ENCODE results near the gene CD300LD. TPM values are rescaled to one million over a fixed set of nuclear protein-coding genes. Genes with fewer than 3 reads are reported as not detected.
A peak's percentile ranks its signal among the peaks of the same experiment; 100 is the strongest.

The CD300LD gene
- total RNA-seq, 4 donors from 2014 or later, result not detected

- H3K36me3 ChIP-seq, result no peaks in the 10 kb centered on the region
- WGBS, result 76% methylated on average over 6 of the region's 6 CpGs
- intact Hi-C loops (cut with DNase I), result no loop called here
Observed at GRCh38 chr17:74595037-74595750, 3.1 kb upstream of the CD300LD start.

GRCh38 chr17:74591503-74591902, 580 bp downstream of the CD300LD start:
- no peaks in the 10 kb centered on the region for H3K4me1 ChIP-seq
- TF ChIP-seq POLR2A (IDR thresholded peaks at IDR 0.05; ENCODE audit: low read depth) (no peak), EP300 (IDR thresholded peaks at IDR 0.05) (no peak)
- intact Hi-C loops (cut with DNase I), result no loop called here
- no peaks in the 10 kb centered on the region for H3K36me3 ChIP-seq
- H3K9me3 ChIP-seq, result no peaks in the 10 kb centered on the region
- no peak overlapping the region for H3K4me3 ChIP-seq
- WGBS, result 81% methylated on average over 1 of the region's 1 CpG
- peaks cover 0 to 23% (median 0%) of the 10 kb centered on the region in 4 donors for H3K27me3 ChIP-seq
- no peak overlapping the region for H3K27ac ChIP-seq (replicated peaks in 1 of 4)
- no peak for DNase-seq (ENCODE audit: extremely low spot score)

More at GRCh38 chr17:74595037-74595750, 3.1 kb upstream of the CD300LD start:
- Histone ChIP-seq H3K9me3 (no peaks in the 10 kb centered on the region), H3K27me3 (peaks cover 0 to 44% (median 0%) of the 10 kb centered on the region in 4 donors), H3K4me3 (no peak overlapping the region), H3K4me1 (no peaks in the 10 kb centered on the region), H3K27ac (replicated peaks in 1 of 4) (no peak overlapping the region)
- TF ChIP-seq POLR2A (IDR thresholded peaks at IDR 0.05; ENCODE audit: low read depth) (no peak), POLR2AphosphoS5 (IDR thresholded peaks at IDR 0.05) (no peak), EP300 (IDR thresholded peaks at IDR 0.05) (no peak), CTCF (IDR thresholded peaks at IDR 0.05) (no peak)
- DNase-seq (ENCODE audit: extremely low spot score), result no peak

GRCh38 chr17:74585711-74586110, 6.4 kb downstream of the CD300LD start:
- Histone ChIP-seq H3K9me3 (peaks cover 0 to 10% (median 0%) of the 10 kb centered on the region in 4 donors), H3K4me1 (peaks cover 0 to 5% (median 2%) of the 10 kb centered on the region in 4 donors), H3K27ac (replicated peaks in 1 of 4) (no peak overlapping the region), H3K36me3 (no peaks in the 10 kb centered on the region), H3K27me3 (peaks cover 0 to under 1% (median 0%) of the 10 kb centered on the region in 4 donors), H3K4me3 (no peak overlapping the region)
- WGBS, result 61% methylated on average over 5 of the region's 5 CpGs
- no peak for DNase-seq (ENCODE audit: extremely low spot score)
- intact Hi-C loops (cut with DNase I), result no loop called here
- TF ChIP-seq POLR2A (IDR thresholded peaks at IDR 0.05; ENCODE audit: low read depth) (no peak), POLR2AphosphoS5 (IDR thresholded peaks at IDR 0.05) (peak in 1 of 2 donors; percentile 22)

GRCh38 chr17:74584292-74585060, 7.6 kb downstream of the CD300LD start:
- no peak for DNase-seq (ENCODE audit: extremely low spot score)
- intact Hi-C loops (cut with DNase I), result no loop called here
- H3K9me3 ChIP-seq, result peaks cover 0 to 10% (median 0%) of the 10 kb centered on the region in 4 donors
- H3K27ac ChIP-seq (replicated peaks in 1 of 4), result no peak overlapping the region
- H3K4me3 ChIP-seq, result no peak overlapping the region
- H3K27me3 ChIP-seq, result no peaks in the 10 kb centered on the region
- H3K4me1 ChIP-seq, result peaks cover 0 to 5% (median 2%) of the 10 kb centered on the region in 4 donors
- no peak for TF ChIP-seq CTCF (IDR thresholded peaks at IDR 0.05)
- no peak for TF ChIP-seq POLR2A (IDR thresholded peaks at IDR 0.05; ENCODE audit: low read depth)
- TF ChIP-seq EP300 (IDR thresholded peaks at IDR 0.05), result no peak
- TF ChIP-seq POLR2AphosphoS5 (IDR thresholded peaks at IDR 0.05), result no peak
- no peaks in the 10 kb centered on the region for H3K36me3 ChIP-seq
- 77% methylated on average over 14 of the region's 14 CpGs for whole genome bisulfite sequencing

GRCh38 chr17:74582633-74583032, 9.4 kb downstream of the CD300LD start:
- H3K36me3 ChIP-seq, result no peaks in the 10 kb centered on the region
- no peak for DNase-seq (ENCODE audit: extremely low spot score)
- no peak overlapping the region for H3K4me3 ChIP-seq
- intact Hi-C loops (cut with DNase I), result no loop called here
- 83% methylated on average over 10 of the region's 10 CpGs for WGBS
- H3K27me3 ChIP-seq, result peaks cover 0 to 5% (median 0%) of the 10 kb centered on the region in 4 donors
- peaks cover 0 to 5% (median 2%) of the 10 kb centered on the region in 4 donors for H3K4me1 ChIP-seq
- H3K9me3 ChIP-seq, result peaks cover 0 to 10% (median 0%) of the 10 kb centered on the region in 4 donors
- H3K27ac ChIP-seq (replicated peaks in 1 of 4), result no peak overlapping the region
- TF ChIP-seq POLR2AphosphoS5 (IDR thresholded peaks at IDR 0.05) (no peak), EP300 (IDR thresholded peaks at IDR 0.05) (no peak)

- H3K4me3 ChIP-seq, result no peak overlapping the region
- intact Hi-C loops (cut with DNase I), result no loop called here
- H3K9me3 ChIP-seq, result peaks cover 0 to 8% (median 0%) of the 10 kb centered on the region in 4 donors
- no peak for DNase-seq (ENCODE audit: extremely low spot score)
- WGBS, result 52% methylated on average over 7 of the region's 7 CpGs
- no peaks in the 10 kb centered on the region for H3K4me1 ChIP-seq
- no peak overlapping the region for H3K27ac ChIP-seq (replicated peaks in 1 of 4)
- H3K27me3 ChIP-seq, result peaks cover 0 to 5% (median 0%) of the 10 kb centered on the region in 4 donors
- TF ChIP-seq POLR2AphosphoS5 (IDR thresholded peaks at IDR 0.05), result no peak
- H3K36me3 ChIP-seq, result no peaks in the 10 kb centered on the region
Observed at GRCh38 chr17:74579900-74580299, 12.2 kb downstream of the CD300LD start.
